HG02870 (cell line): Measurements from ENCODE around the gene SIL1.
"Not testable (repeated sequence)": the region's sequence is repeated elsewhere in the genome, so short reads cannot be mapped to it uniquely, and the experiment has no call there.

Experiments used
- ATAC-seq: cut with Tn5 transposase; IDR thresholded peaks from one replicate; pipeline ENCODE4 v1.9.1; 2021; ENCODE audit warnings: mild to moderate bottlenecking, moderate library complexity; ENCODE audit not compliant: unreplicated experiment

Gene SIL1

GRCh38 chr5:139197710-139198669, at the start of gene SIL1:
SIL1 (minus strand) TSS chr5:139198368; CDS start chr5:139127843, 70,525 bp downstream.
- peak; percentile 93 for ATAC-seq

- no peak for ATAC-seq
These were observed 48.2 kb upstream of the SIL1 start for GRCh38 chr5:139246394-139246793.

- no peak for ATAC-seq
These were observed 47.6 kb upstream of the SIL1 start for GRCh38 chr5:139245637-139246339.

GRCh38 chr5:139243425-139243970, 45.3 kb upstream of the SIL1 start:
- ATAC-seq = no peak

- ATAC-seq = no peak
These were observed 43.0 kb upstream of the SIL1 start for GRCh38 chr5:139241139-139241538.

GRCh38 chr5:139236479-139236878, 38.3 kb upstream of the SIL1 start:
- ATAC-seq = no peak

GRCh38 chr5:139232147-139232724, 34.1 kb upstream of the SIL1 start:
- no peak for ATAC-seq

GRCh38 chr5:139228201-139228803, 30.1 kb upstream of the SIL1 start:
- ATAC-seq = no peak

- no peak for ATAC-seq
These were observed 28.0 kb upstream of the SIL1 start for GRCh38 chr5:139226131-139226530.

- ATAC-seq = no peak
These were observed 25.3 kb upstream of the SIL1 start for GRCh38 chr5:139223481-139223880.

GRCh38 chr5:139222346-139222745, 24.2 kb upstream of the SIL1 start:
- no peak for ATAC-seq

- not testable (repeated sequence) for ATAC-seq
These were observed 19.9 kb upstream of the SIL1 start for GRCh38 chr5:139218038-139218437.

GRCh38 chr5:139215107-139215975, 17.2 kb upstream of the SIL1 start:
- no peak for ATAC-seq

GRCh38 chr5:139214646-139215045, 16.5 kb upstream of the SIL1 start:
- no peak for ATAC-seq

- no peak for ATAC-seq
These were observed 14.7 kb upstream of the SIL1 start for GRCh38 chr5:139212906-139213305.

- no peak for ATAC-seq
These were observed 14.3 kb upstream of the SIL1 start for GRCh38 chr5:139212486-139212885.

GRCh38 chr5:139210585-139210984, 12.4 kb upstream of the SIL1 start:
- ATAC-seq = no peak

GRCh38 chr5:139207297-139208000, 9.3 kb upstream of the SIL1 start:
- no peak for ATAC-seq

GRCh38 chr5:139205586-139205985, 7.4 kb upstream of the SIL1 start:
- ATAC-seq = no peak
